HL-60 (cell line): ENCODE data around the gene MAP2K5.

Experiments used
- POLR2AphosphoS5 ChIP-seq: IDR thresholded peaks from 2 replicates; pipeline ENCODE4 v1.6.1; 2012; ENCODE audit warnings: low read depth
- TF ChIP-seq, protein P1 (sequence below): IDR thresholded peaks from one replicate; pipeline ENCODE4 v1.5.1; 2011; ENCODE audit warnings: low read length, control low read depth, inconsistent platforms; ENCODE audit not compliant: insufficient read depth
- TF ChIP-seq, protein P2 (sequence below): IDR thresholded peaks from 2 replicates; pipeline ENCODE4 v1.6.1; 2012; ENCODE audit warnings: low read depth; ENCODE audit not compliant: insufficient replicate concordance

- TF ChIP-seq POLR2AphosphoS5, result no peak
- TF ChIP-seq, protein P1, sequence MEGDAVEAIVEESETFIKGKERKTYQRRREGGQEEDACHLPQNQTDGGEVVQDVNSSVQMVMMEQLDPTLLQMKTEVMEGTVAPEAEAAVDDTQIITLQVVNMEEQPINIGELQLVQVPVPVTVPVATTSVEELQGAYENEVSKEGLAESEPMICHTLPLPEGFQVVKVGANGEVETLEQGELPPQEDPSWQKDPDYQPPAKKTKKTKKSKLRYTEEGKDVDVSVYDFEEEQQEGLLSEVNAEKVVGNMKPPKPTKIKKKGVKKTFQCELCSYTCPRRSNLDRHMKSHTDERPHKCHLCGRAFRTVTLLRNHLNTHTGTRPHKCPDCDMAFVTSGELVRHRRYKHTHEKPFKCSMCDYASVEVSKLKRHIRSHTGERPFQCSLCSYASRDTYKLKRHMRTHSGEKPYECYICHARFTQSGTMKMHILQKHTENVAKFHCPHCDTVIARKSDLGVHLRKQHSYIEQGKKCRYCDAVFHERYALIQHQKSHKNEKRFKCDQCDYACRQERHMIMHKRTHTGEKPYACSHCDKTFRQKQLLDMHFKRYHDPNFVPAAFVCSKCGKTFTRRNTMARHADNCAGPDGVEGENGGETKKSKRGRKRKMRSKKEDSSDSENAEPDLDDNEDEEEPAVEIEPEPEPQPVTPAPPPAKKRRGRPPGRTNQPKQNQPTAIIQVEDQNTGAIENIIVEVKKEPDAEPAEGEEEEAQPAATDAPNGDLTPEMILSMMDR, result no peak
- TF ChIP-seq, protein P2, sequence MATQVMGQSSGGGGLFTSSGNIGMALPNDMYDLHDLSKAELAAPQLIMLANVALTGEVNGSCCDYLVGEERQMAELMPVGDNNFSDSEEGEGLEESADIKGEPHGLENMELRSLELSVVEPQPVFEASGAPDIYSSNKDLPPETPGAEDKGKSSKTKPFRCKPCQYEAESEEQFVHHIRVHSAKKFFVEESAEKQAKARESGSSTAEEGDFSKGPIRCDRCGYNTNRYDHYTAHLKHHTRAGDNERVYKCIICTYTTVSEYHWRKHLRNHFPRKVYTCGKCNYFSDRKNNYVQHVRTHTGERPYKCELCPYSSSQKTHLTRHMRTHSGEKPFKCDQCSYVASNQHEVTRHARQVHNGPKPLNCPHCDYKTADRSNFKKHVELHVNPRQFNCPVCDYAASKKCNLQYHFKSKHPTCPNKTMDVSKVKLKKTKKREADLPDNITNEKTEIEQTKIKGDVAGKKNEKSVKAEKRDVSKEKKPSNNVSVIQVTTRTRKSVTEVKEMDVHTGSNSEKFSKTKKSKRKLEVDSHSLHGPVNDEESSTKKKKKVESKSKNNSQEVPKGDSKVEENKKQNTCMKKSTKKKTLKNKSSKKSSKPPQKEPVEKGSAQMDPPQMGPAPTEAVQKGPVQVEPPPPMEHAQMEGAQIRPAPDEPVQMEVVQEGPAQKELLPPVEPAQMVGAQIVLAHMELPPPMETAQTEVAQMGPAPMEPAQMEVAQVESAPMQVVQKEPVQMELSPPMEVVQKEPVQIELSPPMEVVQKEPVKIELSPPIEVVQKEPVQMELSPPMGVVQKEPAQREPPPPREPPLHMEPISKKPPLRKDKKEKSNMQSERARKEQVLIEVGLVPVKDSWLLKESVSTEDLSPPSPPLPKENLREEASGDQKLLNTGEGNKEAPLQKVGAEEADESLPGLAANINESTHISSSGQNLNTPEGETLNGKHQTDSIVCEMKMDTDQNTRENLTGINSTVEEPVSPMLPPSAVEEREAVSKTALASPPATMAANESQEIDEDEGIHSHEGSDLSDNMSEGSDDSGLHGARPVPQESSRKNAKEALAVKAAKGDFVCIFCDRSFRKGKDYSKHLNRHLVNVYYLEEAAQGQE, result no peak
These were observed 292.2 kb downstream of the MAP2K5 start for GRCh38 chr15:67834581-67835296.
